GM20431 (cell line): Measurements from ENCODE around the gene CCDC6.

Experiments used
- in situ Hi-C: fragments of 300-500 bp; cut with MseI, MboI; formaldehyde crosslinking; loops from one replicate; pipeline ENCODE4 v1.15.0; 2020; ENCODE audit warnings: low sequenced_read_pairs; ENCODE audit not compliant: unreplicated experiment

The CCDC6 gene

GRCh38 chr10:59907537-59907917 is 1.2 kb upstream of the CCDC6 start:
- in situ Hi-C loops = no loop called here

GRCh38 chr10:59905731-59906416 is 482 bp downstream of the CCDC6 start:
- in situ Hi-C loops = no loop called here

- in situ Hi-C loops = no loop called here
Observed at GRCh38 chr10:59905066-59905730, 1.2 kb downstream of the CCDC6 start.

GRCh38 chr10:59904426-59905065 is 1.8 kb downstream of the CCDC6 start:
- in situ Hi-C loops = no loop called here

DNA sequence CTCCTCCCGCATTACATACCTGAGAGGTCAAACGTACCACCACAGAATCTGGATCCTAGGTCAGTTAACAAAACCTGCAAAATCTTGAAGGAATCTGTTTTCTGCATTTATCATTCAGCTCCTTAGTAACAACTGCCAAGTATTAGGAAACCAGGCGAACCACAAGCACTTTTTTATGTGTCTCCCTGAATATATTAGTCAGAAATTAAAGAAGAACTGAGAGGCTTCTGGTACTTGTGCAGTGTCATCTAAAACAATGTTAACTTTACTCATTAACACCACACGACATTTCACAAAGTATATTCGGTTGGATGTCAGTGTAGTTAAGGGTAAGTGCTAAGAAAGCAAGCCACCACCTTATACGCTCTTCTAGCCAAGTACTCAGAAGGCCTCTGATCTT is 2.5 kb downstream of the CCDC6 start:
- in situ Hi-C loops = no loop called here

DNA sequence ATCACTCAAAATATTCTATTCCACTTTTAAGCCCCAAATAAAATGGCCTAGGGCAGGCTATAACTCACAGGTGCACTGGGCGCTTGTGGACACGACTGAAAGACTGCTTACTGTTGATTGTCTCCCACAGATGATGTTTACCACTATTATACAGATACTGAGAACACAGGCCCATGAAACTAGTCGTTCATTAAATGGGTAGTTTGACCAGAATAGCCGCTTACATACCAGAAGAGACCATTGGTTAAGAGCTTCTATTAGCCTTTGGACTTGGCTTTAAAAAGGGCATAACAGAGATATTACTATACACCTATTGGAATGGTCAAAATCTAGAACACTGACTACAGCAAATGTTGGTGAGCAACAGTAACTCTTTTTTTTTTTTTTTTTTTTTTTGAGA is 4.3 kb downstream of the CCDC6 start:
- in situ Hi-C loops = no loop called here

DNA sequence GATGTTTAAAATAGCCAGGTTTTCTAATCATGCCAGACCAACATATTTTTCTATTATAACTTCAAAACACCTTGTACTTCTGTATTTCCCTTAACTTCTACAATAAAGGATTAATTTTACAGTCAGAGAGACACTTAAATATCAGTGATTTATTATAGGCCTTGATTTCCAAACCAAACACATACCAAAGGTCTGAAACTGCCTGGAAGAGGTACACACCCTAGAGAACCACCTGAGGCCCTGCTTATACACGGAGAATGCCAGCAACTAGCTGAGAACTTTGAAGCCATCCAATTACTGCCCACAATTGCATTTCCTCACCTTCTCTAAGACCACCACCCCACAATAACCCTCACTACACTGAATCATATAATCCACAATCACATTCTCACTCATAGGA is 4.9 kb downstream of the CCDC6 start:
- in situ Hi-C loops = no loop called here

GRCh38 chr10:59900048-59900727 is 6.2 kb downstream of the CCDC6 start:
- in situ Hi-C loops = no loop called here

DNA sequence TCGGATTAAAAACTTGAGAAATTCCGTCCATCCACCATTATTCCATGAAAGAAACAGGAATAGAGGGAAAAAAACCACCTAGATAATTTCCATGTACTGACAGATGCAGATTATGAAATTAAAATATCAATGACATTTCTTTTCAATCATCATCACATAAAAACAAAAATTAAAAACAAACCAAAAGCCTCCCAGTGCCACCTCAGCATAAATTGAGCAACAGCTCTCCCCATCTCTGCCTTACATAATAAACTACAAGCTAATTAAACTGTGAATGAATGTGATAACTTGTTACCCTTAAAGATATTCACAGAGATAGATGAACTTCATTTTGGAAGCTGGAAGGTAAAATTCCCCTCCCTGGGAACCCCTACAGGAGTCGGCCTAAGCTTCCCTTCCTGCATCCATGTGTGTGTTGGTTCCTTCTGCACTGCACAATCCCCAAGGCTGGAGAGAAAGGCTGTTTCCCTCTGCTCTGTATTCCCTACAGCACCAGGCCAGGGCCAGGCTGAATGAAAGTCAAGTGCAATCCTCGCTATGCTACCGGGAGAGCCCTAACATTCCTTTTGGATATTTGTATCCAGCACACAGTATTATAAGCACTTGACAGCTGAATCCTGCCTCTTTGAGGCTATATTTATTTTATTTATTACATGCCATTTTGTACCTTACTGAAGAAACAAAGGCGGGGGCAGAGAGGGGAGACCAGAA is 8.1 kb downstream of the CCDC6 start:
- in situ Hi-C loops = no loop called here

DNA sequence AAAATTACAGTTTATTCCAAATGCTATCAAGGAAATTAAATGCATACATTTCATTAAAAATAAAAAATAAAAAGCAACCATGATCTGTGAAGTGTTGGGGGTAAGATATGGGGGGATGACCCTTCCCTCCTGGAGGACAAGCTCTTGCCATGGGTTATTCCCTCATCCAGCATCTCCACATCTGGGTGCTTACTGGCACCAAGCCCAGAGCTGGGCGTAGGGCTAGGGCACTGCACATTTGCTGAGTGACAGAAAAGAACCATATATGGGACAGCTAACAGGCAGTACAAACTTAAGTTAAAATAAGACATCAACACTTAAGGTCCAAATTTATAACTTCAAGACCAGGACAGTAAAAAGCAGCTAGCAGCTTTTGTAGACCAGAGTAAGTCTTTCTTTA is 10.2 kb downstream of the CCDC6 start:
- in situ Hi-C loops = no loop called here

DNA sequence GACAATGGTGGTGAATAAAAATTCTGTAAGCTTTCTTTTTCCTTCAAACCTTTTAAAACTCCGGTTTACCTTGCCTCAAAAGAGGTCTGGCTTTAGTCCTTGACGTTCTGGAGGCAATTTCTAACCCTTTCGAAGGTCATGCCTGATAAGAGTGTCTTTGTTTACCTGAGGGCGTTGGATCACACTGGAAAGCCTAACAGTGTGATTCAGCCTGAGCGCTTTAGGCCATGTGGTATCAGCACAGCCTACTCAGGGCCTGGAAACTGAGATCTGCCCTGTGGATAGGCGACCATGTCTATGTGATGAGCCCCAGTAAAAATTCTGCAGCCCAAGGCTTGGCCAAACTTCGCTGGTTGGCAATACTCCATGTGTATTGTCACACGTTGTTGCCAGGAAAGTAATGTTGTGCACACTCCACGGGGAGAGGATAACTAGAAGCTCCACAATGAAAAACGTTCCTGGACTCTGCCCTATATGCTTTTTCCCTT is 10.7 kb downstream of the CCDC6 start:
- in situ Hi-C loops = no loop called here

- in situ Hi-C loops = no loop called here
Observed at GRCh38 chr10:59894114-59894513, 12.2 kb downstream of the CCDC6 start.

DNA sequence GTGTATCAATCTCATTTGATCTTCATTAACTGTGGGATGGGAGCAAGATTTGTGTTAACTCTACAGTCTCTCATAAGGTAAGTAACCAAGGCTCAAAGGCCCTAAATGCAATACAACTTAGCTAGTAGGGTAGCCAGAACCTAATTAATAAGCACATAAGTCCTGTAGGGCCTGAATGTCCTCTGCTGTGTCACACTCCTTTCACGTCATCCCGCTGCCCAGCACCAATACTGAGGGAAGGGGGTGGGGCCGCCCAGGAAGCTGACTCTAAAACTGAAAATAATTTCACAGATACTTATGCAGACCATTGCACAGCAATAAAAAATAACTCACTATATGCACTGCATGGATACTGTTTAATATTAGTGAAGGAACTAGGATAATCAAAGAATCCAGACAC is 13.7 kb downstream of the CCDC6 start:
- in situ Hi-C loops = no loop called here

DNA sequence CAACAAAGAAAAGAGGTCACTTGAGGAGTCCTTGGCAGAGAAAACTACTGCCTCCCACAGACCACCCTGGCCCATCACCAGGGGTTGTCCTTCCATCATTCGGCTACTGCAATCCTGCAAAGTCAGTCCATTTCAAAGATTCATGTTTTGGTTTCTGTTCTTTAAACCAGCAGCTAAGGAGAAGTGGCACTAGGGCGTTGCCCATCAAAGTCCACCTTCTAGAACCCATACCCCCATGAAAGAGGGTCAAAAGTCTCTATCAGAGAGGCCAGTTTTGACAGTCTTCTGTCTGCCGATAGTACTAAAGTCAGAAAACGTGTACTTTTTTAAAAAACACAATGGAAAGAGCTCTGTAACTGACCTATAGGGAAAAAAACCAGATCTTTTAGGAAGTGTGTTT is 14.4 kb downstream of the CCDC6 start:
- in situ Hi-C loops = no loop called here

DNA sequence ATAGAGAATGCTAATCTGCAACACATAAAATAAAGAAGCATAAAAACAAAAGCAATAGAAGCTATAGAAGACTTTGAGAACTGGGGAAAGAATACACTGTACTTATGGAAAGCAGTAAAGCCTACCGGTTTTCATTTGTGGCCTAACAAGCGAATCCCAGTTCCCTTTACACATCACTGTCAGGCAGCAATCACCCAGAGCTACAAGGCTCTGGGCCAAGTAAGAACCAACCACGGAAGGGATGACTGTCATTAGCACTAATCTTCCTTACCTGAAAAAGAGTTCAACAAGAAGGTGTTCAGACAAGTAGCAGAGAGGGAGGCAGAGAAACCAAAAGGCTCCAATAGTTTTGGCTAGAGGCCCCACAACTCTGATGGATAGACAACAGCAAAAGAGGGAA is 15.0 kb downstream of the CCDC6 start:
- in situ Hi-C loops = no loop called here

DNA sequence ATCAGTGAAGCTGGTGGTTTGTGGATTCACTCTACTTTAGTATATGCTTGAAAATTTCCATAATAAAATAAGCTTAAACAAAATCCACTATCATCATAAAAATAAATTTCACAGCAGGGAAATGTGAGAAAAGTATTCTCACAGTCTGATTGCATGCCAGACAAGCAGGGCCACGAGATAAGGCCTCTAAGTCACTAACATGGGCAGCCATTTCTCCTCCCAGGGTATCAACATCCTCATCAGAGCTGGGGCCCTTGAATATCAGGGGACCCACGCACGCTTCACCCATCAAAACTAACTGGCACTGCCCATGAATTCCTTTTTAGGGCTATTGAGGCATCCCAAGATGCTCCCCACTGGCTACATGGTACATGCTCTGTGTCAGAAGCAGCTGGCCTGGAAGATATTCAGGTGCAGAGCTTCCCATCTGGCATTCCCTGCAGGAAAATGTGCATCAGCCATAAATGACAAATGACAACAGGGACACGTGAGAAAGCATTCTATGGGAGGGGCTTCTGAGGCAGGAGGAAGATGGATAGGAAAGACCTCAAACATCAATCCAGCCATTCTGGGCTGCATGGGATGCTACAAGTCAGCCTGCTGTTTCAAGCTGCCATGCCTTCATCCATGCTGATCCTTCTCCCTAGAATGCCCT is 17.4 kb downstream of the CCDC6 start:
- in situ Hi-C loops = no loop called here

DNA sequence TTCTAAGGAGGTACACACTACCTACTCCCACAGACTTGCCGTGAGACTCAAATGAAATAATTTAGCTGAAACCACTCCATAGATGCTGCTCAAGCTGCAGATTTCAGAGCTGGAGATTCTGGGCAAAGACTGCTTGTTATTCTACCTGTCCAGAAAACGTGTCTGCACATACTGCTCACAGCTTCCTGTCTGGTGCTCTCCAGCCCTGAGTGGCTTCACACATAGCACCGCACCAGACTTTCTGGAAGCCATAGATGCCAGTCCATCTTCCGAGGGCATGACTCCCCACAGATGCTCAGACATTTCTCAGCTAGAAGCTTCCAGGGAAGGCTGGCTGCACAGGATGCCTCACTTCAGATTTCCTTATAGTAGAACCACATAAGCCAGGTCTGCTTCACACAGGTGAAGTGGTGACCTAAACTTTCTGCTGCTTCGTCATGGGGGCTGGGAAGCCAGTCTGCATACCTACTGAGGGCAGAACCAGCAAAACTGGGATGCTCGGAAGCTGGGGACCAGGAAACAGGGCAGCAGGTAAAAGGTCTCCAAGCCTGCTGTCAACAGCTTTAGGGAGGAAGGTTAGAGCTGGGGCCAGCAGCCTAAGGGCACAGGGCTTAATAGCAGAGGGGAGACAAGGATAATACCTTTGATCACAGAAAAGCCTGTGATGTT is 18.2 kb downstream of the CCDC6 start:
- in situ Hi-C loops = no loop called here

DNA sequence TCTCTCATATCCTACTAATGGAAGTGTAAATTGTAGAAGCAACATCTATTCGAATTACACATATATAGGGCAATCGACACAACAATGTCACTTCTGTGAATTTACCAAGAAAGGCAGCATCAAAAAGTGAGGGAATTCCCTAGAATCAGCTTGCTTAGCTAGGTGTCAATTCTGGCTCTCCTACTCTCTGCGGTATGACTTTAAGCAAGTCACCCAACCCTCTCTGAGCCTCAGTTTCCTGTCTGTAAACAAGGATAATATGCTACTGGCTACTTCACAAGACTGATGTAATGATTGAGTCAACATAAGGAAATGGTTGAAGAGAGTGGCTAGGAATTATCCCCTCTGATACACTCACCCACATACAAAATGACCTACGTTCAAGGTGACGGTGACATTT is 19.4 kb downstream of the CCDC6 start:
- in situ Hi-C loops = no loop called here

GRCh38 chr10:59885430-59886134 is 20.8 kb downstream of the CCDC6 start:
- in situ Hi-C loops = no loop called here
